ENCODE data around the gene IZUMO2. TPM values are rescaled to one million over a fixed set of nuclear protein-coding genes. Genes with fewer than 3 reads are reported as not detected.

The IZUMO2 gene
- total RNA-seq, 1 donor from 2014 or later: not detected

DNA sequence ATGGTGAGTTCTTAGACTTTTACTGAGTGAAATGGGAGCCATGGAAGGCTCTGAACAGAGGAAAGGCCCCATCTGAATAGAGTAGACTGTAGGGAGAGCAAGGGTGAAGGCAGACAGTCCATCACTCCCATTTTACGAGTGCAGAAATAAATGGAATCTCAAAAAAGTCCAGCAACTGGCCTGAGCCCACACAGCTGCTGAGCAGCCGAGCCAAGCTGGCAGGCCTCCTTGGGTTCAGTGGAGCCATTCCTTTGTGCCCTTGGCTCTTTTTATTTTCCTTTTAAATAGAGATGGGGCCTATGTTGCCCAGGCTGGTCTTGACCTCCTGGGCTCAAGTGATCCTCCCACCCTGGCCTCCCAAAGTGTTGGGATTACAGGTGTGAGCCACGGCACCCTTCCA, 39.3 kb upstream of the IZUMO2 start:
- no peak for DNase-seq (ENCODE audit: low read depth, low spot score)
- Mint-ChIP-seq H3K27me3 (ENCODE audit: low read depth) (peaks cover 64% of the 10 kb centered on the region), H3K9me3 (no peaks in the 10 kb centered on the region), H3K4me3 (peak overlapping the region; percentile 34), H3K27ac (ENCODE audit: unreplicated experiment) (no peak overlapping the region), H3K36me3 (ENCODE audit: low read depth) (no peaks in the 10 kb centered on the region), H3K4me1 (peaks cover 15% of the 10 kb centered on the region)
- TF ChIP-seq CTCF (conservative IDR thresholded peaks at IDR 0.05): no peak

GRCh38 chr19:50199259-50199555, 36.1 kb upstream of the IZUMO2 start:
- no peak overlapping the region for H3K27ac Mint-ChIP-seq (ENCODE audit: unreplicated experiment)
- H3K9me3 Mint-ChIP-seq: no peaks in the 10 kb centered on the region
- DNase-seq (ENCODE audit: low read depth, low spot score): no peak
- no peak for TF ChIP-seq CTCF (conservative IDR thresholded peaks at IDR 0.05)
- H3K27me3 Mint-ChIP-seq (ENCODE audit: low read depth): peaks cover 76% of the 10 kb centered on the region
- peaks cover 12% of the 10 kb centered on the region for H3K4me1 Mint-ChIP-seq
- no peak overlapping the region for H3K4me3 Mint-ChIP-seq
- H3K36me3 Mint-ChIP-seq (ENCODE audit: low read depth): no peaks in the 10 kb centered on the region

- peaks cover 9% of the 10 kb centered on the region for H3K4me1 Mint-ChIP-seq
- no peaks in the 10 kb centered on the region for H3K9me3 Mint-ChIP-seq
- H3K27me3 Mint-ChIP-seq (ENCODE audit: low read depth): peaks cover 77% of the 10 kb centered on the region
- H3K27ac Mint-ChIP-seq (ENCODE audit: unreplicated experiment): no peak overlapping the region
- TF ChIP-seq CTCF (conservative IDR thresholded peaks at IDR 0.05): no peak
- no peak for DNase-seq (ENCODE audit: low read depth, low spot score)
- no peaks in the 10 kb centered on the region for H3K36me3 Mint-ChIP-seq (ENCODE audit: low read depth)
- no peak overlapping the region for H3K4me3 Mint-ChIP-seq
These were observed 35.6 kb upstream of the IZUMO2 start for GRCh38 chr19:50198431-50199258.

- Mint-ChIP-seq H3K4me3 (no peak overlapping the region), H3K27ac (ENCODE audit: unreplicated experiment) (no peak overlapping the region), H3K36me3 (ENCODE audit: low read depth) (no peaks in the 10 kb centered on the region), H3K4me1 (peaks cover 5% of the 10 kb centered on the region), H3K9me3 (no peaks in the 10 kb centered on the region), H3K27me3 (ENCODE audit: low read depth) (peaks cover 84% of the 10 kb centered on the region)
- no peak for TF ChIP-seq CTCF (conservative IDR thresholded peaks at IDR 0.05)
- DNase-seq (ENCODE audit: low read depth, low spot score): no peak
These were observed 34.3 kb upstream of the IZUMO2 start for GRCh38 chr19:50197348-50197747.

DNA sequence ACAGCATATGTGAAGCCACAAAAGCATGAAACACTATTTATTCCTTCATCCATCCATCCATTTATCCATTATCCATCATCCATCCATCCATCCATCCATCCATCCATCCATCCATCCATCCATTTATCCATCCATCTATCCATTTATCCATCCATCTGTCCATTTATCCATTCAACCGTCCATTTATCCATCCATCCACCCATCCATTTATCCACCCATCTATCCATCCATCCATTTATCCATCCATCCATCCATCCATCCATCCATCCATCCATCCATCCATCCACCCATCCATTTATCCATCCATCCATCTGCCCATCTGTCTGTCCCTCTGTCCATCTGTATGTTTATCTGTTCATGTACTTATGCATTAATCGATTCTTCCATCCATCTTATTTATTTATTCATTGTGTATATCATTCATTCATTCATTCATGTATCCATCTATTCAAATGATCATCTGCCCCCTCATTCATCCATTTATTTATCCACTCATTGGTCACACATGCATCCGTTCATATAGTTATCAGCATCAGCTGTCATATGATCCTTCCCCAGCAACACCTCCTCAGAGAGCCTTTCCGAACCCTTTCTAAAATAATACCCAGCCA, 33.3 kb upstream of the IZUMO2 start:
- no peaks in the 10 kb centered on the region for H3K4me1 Mint-ChIP-seq
- H3K9me3 Mint-ChIP-seq: no peaks in the 10 kb centered on the region

More for the DNA sequence above, 33.3 kb upstream of the IZUMO2 start:
- no peaks in the 10 kb centered on the region for H3K36me3 Mint-ChIP-seq (ENCODE audit: low read depth)
- peaks cover 79% of the 10 kb centered on the region for H3K27me3 Mint-ChIP-seq (ENCODE audit: low read depth)
- no peak for TF ChIP-seq CTCF (conservative IDR thresholded peaks at IDR 0.05)
- DNase-seq (ENCODE audit: low read depth, low spot score): no peak
- no peak overlapping the region for H3K27ac Mint-ChIP-seq (ENCODE audit: unreplicated experiment)
- no peak overlapping the region for H3K4me3 Mint-ChIP-seq

All from neural crest cell (in vitro differentiated cells).